Keratinocyte (primary cell): Measurements from ENCODE around the gene UGT1A1.

Source experiments
- EZH2 ChIP-seq: IDR thresholded peaks from one replicate; pipeline ENCODE4 v1.6.1; 2012; ENCODE audit warnings: inconsistent platforms, mild to moderate bottlenecking, low read length, moderate library complexity
- TF ChIP-seq, protein P1 (sequence below), 3 experiments: IDR thresholded peaks in 1 of 3; conservative IDR thresholded peaks in 1 of 3; optimal IDR thresholded peaks in 1 of 3; 2 replicates in 2 of 3; 3 replicates in 1 of 3; pipeline versions ENCODE3 to v1.5.1; 2011; ENCODE audit warnings: low read length in 3 of 3, mild to moderate bottlenecking in 3 of 3, moderate library complexity in 2 of 3, control low read depth in 1 of 3, inconsistent platforms in 1 of 3; ENCODE audit not compliant: insufficient read depth in 2 of 3; ENCODE audit errors: extremely low read depth in 1 of 3

- TF ChIP-seq, protein P1, sequence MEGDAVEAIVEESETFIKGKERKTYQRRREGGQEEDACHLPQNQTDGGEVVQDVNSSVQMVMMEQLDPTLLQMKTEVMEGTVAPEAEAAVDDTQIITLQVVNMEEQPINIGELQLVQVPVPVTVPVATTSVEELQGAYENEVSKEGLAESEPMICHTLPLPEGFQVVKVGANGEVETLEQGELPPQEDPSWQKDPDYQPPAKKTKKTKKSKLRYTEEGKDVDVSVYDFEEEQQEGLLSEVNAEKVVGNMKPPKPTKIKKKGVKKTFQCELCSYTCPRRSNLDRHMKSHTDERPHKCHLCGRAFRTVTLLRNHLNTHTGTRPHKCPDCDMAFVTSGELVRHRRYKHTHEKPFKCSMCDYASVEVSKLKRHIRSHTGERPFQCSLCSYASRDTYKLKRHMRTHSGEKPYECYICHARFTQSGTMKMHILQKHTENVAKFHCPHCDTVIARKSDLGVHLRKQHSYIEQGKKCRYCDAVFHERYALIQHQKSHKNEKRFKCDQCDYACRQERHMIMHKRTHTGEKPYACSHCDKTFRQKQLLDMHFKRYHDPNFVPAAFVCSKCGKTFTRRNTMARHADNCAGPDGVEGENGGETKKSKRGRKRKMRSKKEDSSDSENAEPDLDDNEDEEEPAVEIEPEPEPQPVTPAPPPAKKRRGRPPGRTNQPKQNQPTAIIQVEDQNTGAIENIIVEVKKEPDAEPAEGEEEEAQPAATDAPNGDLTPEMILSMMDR (optimal IDR thresholded peaks at IDR 0.05 in 1 of 3, IDR thresholded peaks at IDR 0.05 in 1 of 3, conservative IDR thresholded peaks at IDR 0.05 in 1 of 3; ENCODE audit: extremely low read depth in 1 of 3, insufficient read depth in 2 of 3, low read length in 3 of 3): no peak
- no peak for TF ChIP-seq EZH2
These were observed 54.2 kb downstream of the UGT1A1 start for GRCh38 chr2:233814056-233814835.
